Renal pelvis (tissue), 12 donors: ENCODE data around the gene ASB9. TPM values are rescaled to one million over a fixed set of nuclear protein-coding genes. Genes with fewer than 3 reads are reported as not detected.
"Not testable (repeated sequence)": the region's sequence is repeated elsewhere in the genome, so short reads cannot be mapped to it uniquely, and the experiment has no call there.

Source experiments
- DNase-seq: peaks from one replicate; pipeline ENCODE4 v3.0.0-alpha.2; 2013
- long read RNA-seq, 16 experiments: transcript quantifications; one replicate each; lab custom pipeline, GENCODE V29; 2026
- polyA plus RNA-seq, 3 donors: library from polyadenylated mRNA; unstranded; fragments of 120-200 nt; gene quantifications; one replicate each; pipeline ENCODE4 v1.2.1, GENCODE V29; 2013; ENCODE audit not compliant: insufficient read length in 3 of 3

Gene ASB9, protein sequence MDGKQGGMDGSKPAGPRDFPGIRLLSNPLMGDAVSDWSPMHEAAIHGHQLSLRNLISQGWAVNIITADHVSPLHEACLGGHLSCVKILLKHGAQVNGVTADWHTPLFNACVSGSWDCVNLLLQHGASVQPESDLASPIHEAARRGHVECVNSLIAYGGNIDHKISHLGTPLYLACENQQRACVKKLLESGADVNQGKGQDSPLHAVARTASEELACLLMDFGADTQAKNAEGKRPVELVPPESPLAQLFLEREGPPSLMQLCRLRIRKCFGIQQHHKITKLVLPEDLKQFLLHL
- 10 to 100 TPM; 12.7 to 15.4 (median 14.5) TPM for polyA plus RNA-seq
- long read RNA-seq, donor 1, partial matches to known transcripts, result 0 of 4 reads
- long read RNA-seq, donor 1, other reads (novel, unspliced or antisense), result 0 of 4 reads
- long read RNA-seq, donor 2, partial matches to known transcripts, result 0 of 6 reads
- long read RNA-seq, donor 2, other reads (novel, unspliced or antisense), result 0 of 6 reads
- long read RNA-seq, donor 3, partial matches to known transcripts, result 0 of 2 reads
- long read RNA-seq, donor 3, other reads (novel, unspliced or antisense), result 0 of 2 reads
- long read RNA-seq, donor 4, partial matches to known transcripts, result 0 of 8 reads
- long read RNA-seq, donor 4, other reads (novel, unspliced or antisense), result 0 of 8 reads
- long read RNA-seq, donor 5, partial matches to known transcripts, result 0 of 3 reads
- long read RNA-seq, donor 5, other reads (novel, unspliced or antisense), result 0 of 3 reads
- long read RNA-seq, donor 6, partial matches to known transcripts, result 0 of 6 reads
- long read RNA-seq, donor 6, other reads (novel, unspliced or antisense), result 0 of 6 reads
- long read RNA-seq, donor 7, partial matches to known transcripts, result 0 of 6 reads
- long read RNA-seq, donor 7, other reads (novel, unspliced or antisense), result 0 of 6 reads
- long read RNA-seq, donor 8, partial matches to known transcripts, result 0 of 2 reads
- long read RNA-seq, donor 8, other reads (novel, unspliced or antisense), result 0 of 2 reads
- long read RNA-seq, donor 9, transcript ASB9-203 (7 exons, 1,678 nt), result major isoform, 5 of 8 reads
- long read RNA-seq, donor 9, partial matches to known transcripts, result 0 of 8 reads
- long read RNA-seq, donor 9, other reads (novel, unspliced or antisense), result 0 of 8 reads
- long read RNA-seq, donor 10, partial matches to known transcripts, result 0 of 5 reads
- long read RNA-seq, donor 10, other reads (novel, unspliced or antisense), result 0 of 5 reads
- long read RNA-seq, donor 11, result 0 reads
- long read RNA-seq, donor 12, transcript ASB9-202 (7 exons, 1,652 nt), result major isoform, 6 of 7 reads
- long read RNA-seq, donor 12, partial matches to known transcripts, result 0 of 7 reads
- long read RNA-seq, donor 12, other reads (novel, unspliced or antisense), result 0 of 7 reads
- long read RNA-seq, donor 13, partial matches to known transcripts, result 0 of 1 reads
- long read RNA-seq, donor 13, other reads (novel, unspliced or antisense), result 0 of 1 reads
- long read RNA-seq, donor 14, partial matches to known transcripts, result 0 of 2 reads
- long read RNA-seq, donor 14, other reads (novel, unspliced or antisense), result 0 of 2 reads
- long read RNA-seq, donor 15, partial matches to known transcripts, result 0 of 3 reads
- long read RNA-seq, donor 15, other reads (novel, unspliced or antisense), result 0 of 3 reads
- long read RNA-seq, donor 16, partial matches to known transcripts, result 0 of 4 reads
- long read RNA-seq, donor 16, other reads (novel, unspliced or antisense), result 0 of 4 reads

DNA sequence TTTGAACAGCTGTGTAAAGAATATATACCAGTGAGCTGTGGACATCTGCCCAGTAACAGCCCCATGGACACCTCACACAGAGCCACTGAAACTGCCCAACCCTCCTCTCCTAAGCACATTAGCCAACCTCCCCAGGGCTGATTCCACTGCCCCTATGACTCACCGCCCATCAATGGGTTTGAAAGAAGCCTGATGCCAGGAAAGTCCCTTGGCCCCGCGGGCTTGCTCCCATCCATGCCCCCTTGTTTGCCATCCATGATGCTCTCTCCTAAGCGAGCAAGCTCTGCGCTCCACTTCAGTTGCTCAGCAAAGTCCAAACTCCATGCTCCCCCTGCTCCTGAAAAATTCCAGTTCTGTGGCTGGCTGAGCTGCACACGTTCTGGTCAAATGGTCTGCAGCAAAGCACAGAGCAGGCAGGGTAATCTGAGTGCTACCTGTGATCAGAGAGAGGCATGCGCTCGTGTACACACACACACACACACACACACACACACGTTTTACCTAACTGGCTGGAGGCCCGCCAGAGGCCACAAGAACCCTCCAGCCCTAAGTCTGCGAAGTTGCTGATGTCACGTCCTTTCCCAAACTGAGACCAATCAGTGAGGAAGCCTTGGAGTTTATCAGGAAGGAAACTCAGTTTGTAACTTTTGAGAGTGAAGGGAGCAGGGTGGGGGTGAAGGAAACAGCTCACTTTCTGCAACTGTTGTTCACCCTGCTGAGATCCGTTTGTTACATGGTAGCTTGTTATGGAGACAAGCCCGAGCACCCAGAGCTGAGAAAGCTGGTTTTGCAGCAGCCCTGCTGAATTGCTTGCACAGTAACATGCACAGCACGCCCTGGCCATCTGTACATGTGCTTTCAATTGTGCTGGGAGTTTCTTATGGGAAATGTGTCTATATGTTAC lies at the start of gene ASB9:
ASB9 (minus strand) TSS at position 466 of the 904 bp plus-strand sequence; CDS start at position 257, 209 bp downstream.
- DNase-seq, result peak; percentile 45

DNA sequence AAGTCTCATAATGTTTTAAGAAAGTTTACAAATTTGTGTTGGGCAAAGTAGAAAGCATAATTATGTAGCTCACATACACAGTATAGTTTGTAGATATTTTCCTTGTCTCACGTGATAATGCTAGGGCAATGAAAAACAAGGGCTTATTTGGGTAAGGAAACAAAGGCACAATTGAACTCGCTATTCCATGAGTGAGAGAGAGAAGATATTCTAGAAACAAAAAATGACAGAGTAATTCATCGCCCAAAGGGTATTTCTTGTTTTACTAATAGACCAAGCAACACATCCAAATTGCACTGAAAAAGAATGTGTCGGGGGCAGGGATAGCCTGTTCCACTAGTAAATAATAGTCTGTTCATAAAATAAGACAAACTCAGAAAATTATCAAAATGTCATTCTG lies 49.2 kb upstream of the ASB9 start:
- no peak for DNase-seq

DNA sequence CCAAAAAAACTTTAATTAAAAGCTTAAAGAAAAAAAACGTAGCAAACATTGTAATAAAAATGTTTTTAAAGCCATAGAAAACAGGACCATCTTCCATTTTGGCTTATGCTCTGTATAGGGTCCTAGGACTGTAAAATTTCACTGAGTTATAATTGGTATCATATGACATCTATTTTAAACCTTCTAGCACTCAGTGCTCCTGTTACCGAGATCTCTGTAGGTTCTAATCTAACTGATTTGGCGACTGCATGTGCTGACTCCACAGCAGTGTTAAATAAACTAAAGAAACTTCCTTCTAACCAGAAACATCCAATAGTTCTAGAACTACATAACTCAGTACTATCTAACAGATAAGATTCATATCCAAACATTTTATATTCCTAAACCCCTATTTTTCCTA lies 45.6 kb upstream of the ASB9 start, which contains the start of gene ASB11:
ASB11 (minus strand) TSS at position 132 of the 400 bp plus-strand sequence; CDS start at position 97, 35 bp downstream.
- DNase-seq, result no peak

DNA sequence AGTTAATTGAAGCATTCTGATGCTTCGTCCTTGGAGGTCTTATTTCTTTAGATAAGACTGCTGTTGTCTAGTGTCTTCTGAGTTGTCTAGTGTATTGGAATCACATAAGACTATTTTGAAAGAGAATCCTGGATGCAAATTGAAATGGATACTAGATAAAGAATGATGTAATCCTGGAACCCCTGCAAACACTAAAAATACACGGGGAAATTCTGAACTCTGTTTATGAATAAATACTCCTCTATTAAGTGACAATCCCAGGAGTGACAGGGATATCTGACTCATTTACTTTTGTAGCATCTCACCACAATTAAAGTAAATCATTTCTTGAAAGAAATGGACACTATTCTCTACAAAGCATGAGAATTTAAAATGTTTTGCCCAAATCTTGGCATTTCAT lies 44.6 kb upstream of the ASB9 start:
- no peak for DNase-seq

DNA sequence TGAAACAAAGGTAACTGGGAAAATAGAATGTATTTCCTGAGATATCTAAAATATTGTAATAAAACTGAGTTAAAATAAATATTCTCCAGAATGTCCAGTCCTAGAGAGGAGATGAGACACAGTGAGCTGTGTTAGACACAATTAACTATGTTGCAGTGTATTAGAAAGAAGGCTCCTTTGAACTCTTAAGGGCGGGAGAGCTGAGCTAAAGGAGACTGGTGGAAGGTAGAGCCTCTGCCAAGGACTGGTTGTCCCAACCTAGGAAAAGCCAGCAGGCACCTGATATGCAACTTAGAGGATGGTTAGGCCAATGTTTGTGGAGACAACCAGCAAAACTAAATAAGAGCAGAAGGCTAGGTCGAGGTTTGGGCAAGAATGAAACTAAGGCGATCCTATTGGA lies 41.2 kb upstream of the ASB9 start:
- DNase-seq, result no peak

DNA sequence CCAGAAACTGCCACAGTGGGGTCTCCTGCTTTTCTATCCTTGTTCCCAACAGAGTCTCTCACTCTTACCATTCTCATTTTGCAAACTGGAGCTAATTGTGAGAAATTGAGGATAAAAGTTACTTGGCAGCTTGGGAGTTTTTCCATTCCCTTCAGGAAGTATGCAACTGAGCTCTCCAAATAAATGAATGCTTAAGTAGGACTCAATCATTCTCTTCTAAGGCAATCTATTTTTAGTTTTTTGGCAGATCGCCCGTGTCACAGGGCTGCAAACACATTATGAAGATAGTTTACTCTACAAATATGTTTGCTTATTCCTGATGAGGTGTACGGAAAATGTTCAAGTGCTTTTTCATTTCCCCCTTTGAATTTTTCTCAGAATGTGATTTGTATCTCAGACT lies 40.2 kb upstream of the ASB9 start:
- DNase-seq, result peak; percentile 52

DNA sequence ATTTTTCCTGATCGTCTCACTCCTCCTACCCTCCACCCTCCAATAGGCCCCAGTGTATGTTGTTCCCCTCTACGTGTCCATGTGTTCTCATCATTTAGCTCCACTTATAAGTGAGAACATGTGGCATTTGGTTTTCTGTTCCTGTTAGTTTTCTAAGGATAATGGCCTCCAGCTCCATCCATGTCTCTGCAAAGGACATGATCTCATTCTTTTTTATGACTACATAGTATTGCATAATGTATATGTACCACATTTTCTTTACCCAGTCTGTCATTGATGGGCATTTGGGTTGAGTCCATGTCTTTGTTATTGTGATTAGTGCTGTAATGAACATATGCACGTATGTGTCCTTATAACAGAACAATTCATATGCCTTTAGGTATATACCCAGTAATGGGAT lies 36.0 kb upstream of the ASB9 start:
- not testable (repeated sequence) for DNase-seq

DNA sequence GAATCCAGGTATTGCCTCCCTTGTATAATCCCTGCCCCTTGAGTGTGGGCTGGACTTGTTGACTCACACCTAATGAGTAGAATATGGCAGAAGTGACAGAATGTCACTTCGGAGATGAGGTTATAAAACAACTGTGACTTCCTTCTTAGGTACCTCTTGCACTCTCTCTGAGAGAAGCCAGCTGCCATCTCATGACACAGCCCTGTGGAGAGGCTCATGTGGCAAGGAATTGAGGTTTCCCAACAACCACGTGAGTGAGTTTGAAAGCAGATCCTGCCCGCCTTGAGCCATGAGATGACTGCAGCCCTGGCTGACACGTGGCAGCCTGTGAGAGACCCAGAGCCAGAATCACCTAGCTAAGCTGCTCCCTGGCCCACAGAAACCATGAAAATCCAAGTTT lies 32.0 kb upstream of the ASB9 start:
- peak; percentile 9 for DNase-seq

DNA sequence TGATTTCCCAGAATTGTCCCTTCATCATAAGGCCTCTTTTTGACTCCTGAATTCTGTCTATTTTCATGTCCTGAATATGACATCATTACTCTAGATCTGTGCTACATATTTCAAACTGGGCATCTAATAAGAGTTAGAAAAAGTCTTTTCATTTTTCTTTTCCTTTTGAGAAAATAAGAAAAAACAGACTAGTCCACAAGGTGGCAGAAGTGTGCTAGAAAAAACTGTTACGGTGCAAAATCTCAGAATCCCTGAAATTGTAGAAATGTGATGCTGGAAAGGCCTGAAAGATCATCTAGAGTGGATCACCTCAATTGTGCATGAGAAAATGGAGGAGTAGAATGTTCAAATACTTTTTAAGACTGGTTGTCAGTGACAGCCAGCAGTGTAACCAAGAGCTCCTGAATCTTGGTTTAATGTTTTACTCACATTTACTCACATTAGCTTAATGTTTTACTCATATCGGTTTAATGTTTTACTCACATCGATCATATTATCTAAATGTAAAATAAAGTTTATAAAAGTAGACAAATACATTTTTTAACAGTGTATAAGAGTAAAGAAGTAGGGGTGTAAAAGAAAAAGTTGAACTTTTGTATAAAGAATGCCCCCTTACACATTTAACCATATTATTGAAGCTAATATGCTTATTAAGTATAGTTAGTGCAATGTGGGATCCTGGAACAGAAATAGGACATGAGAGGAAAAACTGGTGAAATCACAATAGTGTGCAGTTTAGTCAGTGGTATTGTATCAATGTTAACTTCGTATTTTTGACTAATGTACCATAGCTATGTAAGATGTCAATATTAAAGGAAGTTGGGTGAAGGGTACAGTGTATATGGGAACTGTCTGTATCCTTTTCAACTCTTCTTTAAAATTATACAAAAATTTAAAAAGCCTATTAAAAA lies 30.3 kb upstream of the ASB9 start:
- DNase-seq, result peak; percentile 10

DNA sequence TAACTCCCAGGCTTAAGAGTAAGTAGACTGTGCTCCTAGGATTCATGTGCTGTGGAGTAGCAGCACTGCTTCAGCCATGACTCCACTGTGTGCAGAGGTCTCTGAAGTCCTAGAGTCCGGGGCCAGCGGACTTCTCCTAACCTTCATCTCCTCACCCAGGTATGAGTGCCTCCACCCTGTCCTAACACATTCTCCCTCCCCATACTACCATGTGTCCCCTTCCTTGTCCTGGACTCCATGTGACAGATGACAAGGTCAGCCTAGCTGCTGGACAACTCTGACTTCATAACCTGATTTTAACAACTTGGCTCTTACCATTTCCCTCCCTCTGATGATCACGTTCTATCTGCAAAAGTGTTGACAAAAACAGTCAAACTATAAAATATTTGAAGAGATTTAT lies 28.9 kb upstream of the ASB9 start:
- DNase-seq, result no peak

DNA sequence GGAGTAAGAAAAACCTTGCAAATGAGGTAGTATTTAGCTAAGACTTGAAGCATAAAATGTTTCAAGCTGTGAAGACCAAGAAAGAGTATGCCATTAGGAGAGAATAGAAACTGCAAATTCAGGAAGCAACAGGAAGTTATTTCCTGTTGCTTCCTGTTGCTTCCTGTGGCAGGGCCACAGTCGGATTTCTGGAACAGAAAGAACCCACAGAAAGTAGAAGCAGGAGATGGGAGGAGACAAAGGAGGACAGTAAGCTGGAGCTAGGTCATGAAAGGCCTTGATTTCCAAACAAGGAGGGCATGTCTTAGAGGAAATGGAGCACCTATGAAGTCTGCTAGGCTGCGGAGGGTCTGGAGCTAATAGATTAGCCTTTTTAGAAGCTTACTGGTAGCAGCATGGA lies 28.3 kb upstream of the ASB9 start:
- no peak for DNase-seq

DNA sequence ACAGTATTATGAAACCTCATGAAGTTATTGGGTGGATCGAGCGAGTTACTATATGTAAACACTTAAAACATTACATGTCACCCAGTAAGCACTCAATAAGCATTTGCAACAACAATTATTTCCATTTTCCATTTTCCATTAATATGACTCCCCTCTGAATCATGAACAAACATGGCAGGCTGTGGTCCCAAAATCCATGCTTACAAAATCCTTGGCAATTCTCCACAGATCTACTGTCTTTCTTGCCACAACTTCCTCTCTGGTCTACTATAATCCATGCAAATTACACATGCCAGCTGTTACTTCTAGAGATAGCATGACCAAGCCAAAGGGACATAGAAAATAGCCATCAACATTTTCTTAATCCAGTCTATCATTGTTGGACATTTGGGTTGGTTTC lies 23.6 kb upstream of the ASB9 start:
- no peak for DNase-seq

DNA sequence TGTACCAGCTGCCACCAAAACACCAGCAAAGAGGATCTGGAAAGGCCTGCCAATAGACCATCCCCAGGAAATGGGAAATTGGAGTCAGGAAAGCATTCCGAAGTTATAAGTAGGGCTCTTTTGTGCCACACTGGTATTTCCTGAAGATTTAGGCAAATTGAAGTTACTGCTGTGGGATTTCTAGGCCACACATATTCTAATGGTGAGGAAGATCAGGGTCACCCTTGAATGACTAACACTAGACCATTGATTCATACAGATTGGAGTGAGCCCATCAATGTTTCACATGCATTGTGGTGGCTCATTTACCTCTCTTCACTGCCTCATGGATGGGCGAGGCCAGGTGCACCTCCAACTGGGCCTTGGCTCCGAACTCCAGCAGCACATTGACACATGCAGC lies 23.0 kb upstream of the ASB9 start:
- no peak for DNase-seq

DNA sequence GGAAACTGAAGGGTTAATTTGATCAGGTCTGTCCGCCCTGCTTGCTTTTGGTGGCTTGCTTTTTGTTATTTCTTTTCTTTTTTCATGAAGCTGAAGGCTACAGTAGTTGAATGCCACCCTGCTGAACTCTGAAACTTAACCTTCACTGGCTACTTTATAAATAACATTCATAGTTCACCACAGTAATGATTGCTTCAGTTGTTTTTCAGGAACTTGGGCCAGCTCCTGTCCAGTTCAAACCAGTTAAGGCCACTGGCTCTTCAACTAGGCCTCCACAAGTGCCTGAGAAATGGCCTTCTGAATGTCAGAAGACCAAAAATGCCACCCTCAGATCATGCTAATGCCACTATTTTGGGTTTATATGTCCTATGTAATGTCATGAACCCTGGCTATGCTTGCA lies 7.7 kb upstream of the ASB9 start:
- DNase-seq, result no peak

DNA sequence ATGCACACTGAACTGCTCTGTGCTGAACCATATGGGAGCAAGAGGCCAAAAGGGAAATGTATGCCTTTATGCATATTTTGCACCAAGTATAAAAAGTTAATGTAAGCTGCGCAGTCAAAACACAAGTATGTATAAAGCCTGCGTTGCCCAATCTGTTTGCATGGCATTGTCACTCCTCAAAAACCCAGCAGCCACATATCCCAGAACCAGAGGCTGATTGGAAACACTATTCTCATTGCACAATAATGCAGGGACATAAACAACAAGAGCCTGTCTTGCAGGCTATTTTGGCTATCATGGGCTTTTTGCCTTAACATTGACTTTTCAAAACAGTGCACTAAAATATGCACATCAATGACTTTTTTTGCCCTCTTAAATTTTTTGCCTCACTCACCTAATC lies 5.1 kb upstream of the ASB9 start:
- DNase-seq, result no peak

DNA sequence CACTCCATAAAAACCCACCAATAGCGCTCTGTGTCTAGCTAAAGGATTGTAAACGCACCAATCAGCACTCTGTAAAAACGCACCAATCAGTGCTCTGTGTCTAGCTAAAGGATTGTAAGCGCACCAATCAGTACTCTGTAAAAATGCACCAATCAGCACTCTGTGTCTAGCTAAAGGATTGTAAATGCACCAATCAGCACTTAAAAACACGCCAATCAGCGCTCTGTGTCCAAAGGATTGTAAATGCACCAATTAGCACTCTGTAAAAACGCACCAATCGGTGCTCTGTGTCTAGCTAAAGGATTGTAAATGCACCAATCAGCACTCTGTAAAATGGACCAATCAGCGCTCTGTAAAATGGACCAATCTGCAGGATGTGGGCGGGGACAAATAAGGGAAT lies 3.4 kb upstream of the ASB9 start:
- DNase-seq, result not testable (repeated sequence)

DNA sequence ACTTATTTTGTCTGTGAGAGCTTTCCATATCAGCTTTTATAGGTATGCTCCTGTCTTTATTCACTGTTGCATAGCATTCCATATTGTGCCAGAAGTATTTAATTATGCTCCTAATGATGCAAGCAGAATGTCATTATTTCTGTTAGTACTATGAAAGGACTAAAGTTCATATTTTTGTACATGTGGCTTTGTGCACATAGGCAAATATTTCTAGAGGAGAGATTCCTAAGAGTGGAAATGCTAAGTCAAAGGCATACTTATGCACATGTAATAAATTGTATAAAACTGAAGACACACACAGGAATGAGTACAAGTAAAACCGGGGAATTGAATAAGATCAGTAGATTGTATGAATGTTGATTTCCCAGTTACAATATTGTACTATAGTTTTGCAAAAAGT lies 1.9 kb upstream of the ASB9 start:
- DNase-seq, result no peak

DNA sequence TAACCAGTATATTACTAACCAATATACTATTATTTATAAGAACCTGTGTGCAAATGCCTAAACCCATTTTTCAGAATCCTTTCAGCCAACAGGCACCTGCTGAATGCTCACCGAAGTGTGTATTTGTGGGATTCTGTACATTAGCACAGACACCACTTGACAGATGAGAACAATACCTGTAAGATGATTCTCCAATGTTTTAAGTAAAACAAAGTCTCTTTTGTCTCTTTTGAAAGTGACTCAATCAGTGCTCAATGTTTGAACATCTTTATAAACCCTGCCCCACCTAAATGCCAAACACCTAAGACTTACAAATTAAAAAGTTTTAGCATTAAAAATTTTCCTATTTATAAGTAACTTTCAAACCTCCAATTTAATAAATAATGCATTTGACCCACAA lies 763 bp downstream of the ASB9 start:
- no peak for DNase-seq

DNA sequence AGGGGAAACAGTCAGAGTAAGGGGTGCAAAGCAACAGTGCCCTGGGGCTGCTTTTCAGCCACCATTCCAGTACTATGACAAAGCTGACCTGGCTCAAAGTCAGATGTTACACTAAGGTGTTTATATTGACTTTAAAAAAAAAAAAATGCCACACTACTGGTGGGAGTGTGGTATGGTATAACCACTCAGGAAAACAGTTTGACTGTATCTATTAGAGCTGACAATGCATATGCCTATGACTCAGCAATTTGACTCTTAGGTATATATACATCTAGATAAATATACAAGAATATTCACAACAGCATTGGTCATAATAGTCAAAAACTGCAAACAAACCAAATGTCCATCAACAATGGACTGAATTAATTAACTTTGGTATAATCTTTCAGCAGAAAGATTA lies 15.0 kb downstream of the ASB9 start:
- DNase-seq, result no peak
